Adrenal gland (tissue), 5 donors: Measurements from ENCODE around the gene ATP11A.

Source experiments
- CTCF ChIP-seq, 6 experiments: fragments of 450-650 bp in 4 of 6; fragments of 200-600 bp in 2 of 6; sonication (generic) in 1 of 6; IDR thresholded peaks; 1 replicate in 5 of 6; 2 replicates in 1 of 6; pipeline versions ENCODE4 v1.5.1 to v1.8.0; 2016 to 2021; ENCODE audit warnings: antibody characterized with exemption in 6 of 6, mild to moderate bottlenecking in 2 of 6, moderate library complexity in 1 of 6
- POLR2A ChIP-seq, 2 donors: fragments of 450-650 bp; IDR thresholded peaks; one replicate each; pipeline ENCODE4 v1.6.1; 2017; ENCODE audit warnings: antibody characterized with exemption in 2 of 2, mild to moderate bottlenecking in 2 of 2, moderate library complexity in 1 of 2
- donor health status: DM: no; HTN: no; CAD: no.

DNA sequence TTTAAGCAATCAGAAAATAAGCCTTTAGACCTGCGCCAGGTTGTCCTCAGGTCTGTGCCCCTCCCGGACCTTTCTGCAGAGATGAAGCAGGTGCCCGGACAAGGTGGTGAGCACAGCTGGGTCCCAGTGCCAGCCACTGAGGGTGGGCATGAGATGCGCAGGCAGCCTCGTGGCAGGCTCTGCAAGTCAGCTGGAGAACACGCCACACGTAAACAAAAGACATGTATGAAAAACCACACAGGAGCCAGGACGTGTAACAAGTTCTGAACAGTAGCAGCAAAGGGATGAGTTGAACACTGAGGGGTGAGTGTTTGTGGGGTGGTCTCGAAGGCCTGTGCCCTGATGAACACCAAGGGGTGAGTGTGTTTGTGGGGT is 210.4 kb downstream of the ATP11A start:
- no peak for TF ChIP-seq CTCF (IDR thresholded peaks at IDR 0.05)
- no peak for TF ChIP-seq POLR2A (IDR thresholded peaks at IDR 0.05)
